NT2/D1 (cell line): ENCODE data around the gene LAMB1.

Source experiments
- SUZ12 ChIP-seq: IDR thresholded peaks from 2 replicates; pipeline ENCODE4 v1.6.1; 2011; ENCODE audit not compliant: insufficient read length, insufficient read depth; ENCODE audit errors: extremely low read depth
- YY1 ChIP-seq: IDR thresholded peaks from 2 replicates; pipeline ENCODE4 v1.6.1; 2011; ENCODE audit not compliant: insufficient read length, insufficient read depth
- ZNF274 ChIP-seq: IDR thresholded peaks from 2 replicates; pipeline ENCODE4 v1.6.1; 2011; ENCODE audit warnings: mild to moderate bottlenecking, low read depth, low read length

- TF ChIP-seq SUZ12 (no peak), ZNF274 (no peak), YY1 (no peak)
Measured at GRCh38 chr7:107993891-107994291, 9.1 kb downstream of the LAMB1 start.
